ENCODE data around the gene RNU6-7. TPM values are rescaled to one million over a fixed set of nuclear protein-coding genes. Genes with fewer than 3 reads are reported as not detected.

The RNU6-7 gene
- total RNA-seq, 6 experiments from 2014 or later: not detected

GRCh38 chr14:32195636-32196035, 6.2 kb upstream of the RNU6-7 start:
- no peaks in the 10 kb centered on the region for H3K36me3 ChIP-seq
- intact Hi-C loops (cut with DNase I): no loop called here
- TF ChIP-seq CTCF (IDR thresholded peaks at IDR 0.05): no peak
- no peak for TF ChIP-seq POLR2A (IDR thresholded peaks at IDR 0.05)
- 63% methylated on average over 1 of the region's 1 CpG for WGBS (ENCODE audit: insufficient coverage, low coverage, low lambda C conversion rate, missing lambda C conversion rate)
- ATAC-seq (no peak), DNase-seq (no peak)
- peaks cover 0 to 4% (median 0%) of the 10 kb centered on the region in 4 donors for H3K4me1 ChIP-seq
- no peak overlapping the region for H3K27ac ChIP-seq
- no peaks in the 10 kb centered on the region for H3K27me3 ChIP-seq
- H3K4me3 ChIP-seq: no peak overlapping the region
- H3K9me3 ChIP-seq: no peaks in the 10 kb centered on the region

GRCh38 chr14:32197919-32198318, 3.9 kb upstream of the RNU6-7 start:
- intact Hi-C loops (cut with DNase I): no loop called here
- TF ChIP-seq CTCF (IDR thresholded peaks at IDR 0.05) (no peak), POLR2A (IDR thresholded peaks at IDR 0.05) (no peak)
- H3K27ac ChIP-seq: no peak overlapping the region
- DNase-seq: no peak
- H3K36me3 ChIP-seq: no peaks in the 10 kb centered on the region
- ATAC-seq: no peak
- no peaks in the 10 kb centered on the region for H3K9me3 ChIP-seq
- no peak overlapping the region for H3K4me3 ChIP-seq
- 81% methylated on average over 1 of the region's 1 CpG for WGBS (ENCODE audit: insufficient coverage, low coverage, low lambda C conversion rate, missing lambda C conversion rate)
- no peaks in the 10 kb centered on the region for H3K27me3 ChIP-seq
- peaks cover 0 to 10% (median 2%) of the 10 kb centered on the region in 4 donors for H3K4me1 ChIP-seq

- TF ChIP-seq POLR2A (IDR thresholded peaks at IDR 0.05) (no peak), CTCF (IDR thresholded peaks at IDR 0.05) (peak in 1 of 4 donors; percentile 10)
- peak overlapping the region; percentile 89 to 96 (median 91) for H3K27ac ChIP-seq
- DNase-seq (no peak), ATAC-seq (no peak)
- WGBS (ENCODE audit: insufficient coverage, low coverage, low lambda C conversion rate, missing lambda C conversion rate): 5% methylated on average over 14 of the region's 14 CpGs
- no peaks in the 10 kb centered on the region for H3K27me3 ChIP-seq
- H3K4me1 ChIP-seq: peaks cover 0 to 10% (median 2%) of the 10 kb centered on the region in 4 donors
- peak overlapping the region; percentile 68 to 84 (median 72) for H3K4me3 ChIP-seq
- no peaks in the 10 kb centered on the region for H3K36me3 ChIP-seq
- no peaks in the 10 kb centered on the region for H3K9me3 ChIP-seq
- intact Hi-C loops (cut with DNase I): no loop called here
These were observed 1.3 kb upstream of the RNU6-7 start for GRCh38 chr14:32200368-32201192.

- TF ChIP-seq POLR2A (IDR thresholded peaks at IDR 0.05): peak; percentile 64
- TF ChIP-seq CTCF (IDR thresholded peaks at IDR 0.05): peak in 1 of 4 donors; percentile 6
- Histone ChIP-seq H3K27me3 (no peaks in the 10 kb centered on the region), H3K27ac (peak overlapping the region; percentile 89 to 96 (median 91)), H3K9me3 (no peaks in the 10 kb centered on the region), H3K36me3 (no peaks in the 10 kb centered on the region), H3K4me1 (peaks cover 0 to 10% (median 2%) of the 10 kb centered on the region in 4 donors), H3K4me3 (peak overlapping the region; percentile 68 to 84 (median 72))
- 0% methylated on average over 5 of the region's 46 CpGs for WGBS (ENCODE audit: insufficient coverage, low coverage, low lambda C conversion rate, missing lambda C conversion rate)
- DNase-seq (peak; percentile 95 to 96 (median 96)), ATAC-seq (peak; percentile 78 to 90 (median 85))
- intact Hi-C loops (cut with DNase I): no loop called here
These were observed 541 bp upstream of the RNU6-7 start for GRCh38 chr14:32201193-32201815.
